Measurements from ENCODE around the gene SLC9A9.
"Not testable (repeated sequence)": the region's sequence is repeated elsewhere in the genome, so short reads cannot be mapped to it uniquely, and the experiment has no call there.

The SLC9A9 gene

GRCh38 chr3:143809121-143809621, 39.1 kb downstream of the SLC9A9 start:
- Histone ChIP-seq H2BK120ac (ENCODE audit: low read depth, low read length) (peak overlapping the region; percentile 64), H3K27me3 (ENCODE audit: insufficient read depth, low read length, poor library complexity) (no peaks in the 10 kb centered on the region), H4K5ac (ENCODE audit: low read length) (no peak overlapping the region), H3K4me3 (ENCODE audit: low read length) (no peak overlapping the region), H3K18ac (ENCODE audit: low read length) (peak overlapping the region; percentile 95), H3K9ac (ENCODE audit: low read length) (no peak overlapping the region), H3K79me2 (ENCODE audit: control insufficient read depth, insufficient read depth, low read length) (no peaks in the 10 kb centered on the region), H3K56ac (ENCODE audit: low read length) (no peak overlapping the region), H3K23ac (ENCODE audit: low read length) (no peak overlapping the region), H3K36me3 (ENCODE audit: control insufficient read depth, insufficient read depth, low read length) (no peaks in the 10 kb centered on the region), H2AK5ac (ENCODE audit: low read length) (no peak overlapping the region), H3K4me2 (ENCODE audit: low read length) (no peak overlapping the region), H3K79me1 (ENCODE audit: low read length) (no peaks in the 10 kb centered on the region), H3K27ac (ENCODE audit: low read depth, low read length) (no peak overlapping the region), H2BK15ac (replicated peaks; ENCODE audit: low read depth) (peak overlapping the region; percentile 92), H4K8ac (ENCODE audit: low read depth, low read length) (peak overlapping the region; percentile 39), H3K4ac (ENCODE audit: low read depth, low read length) (no peak overlapping the region), H3K4me1 (ENCODE audit: control insufficient read depth, low read depth, low read length) (no peaks in the 10 kb centered on the region), H2BK5ac (ENCODE audit: low read length) (no peak overlapping the region)
- no peak for DNase-seq
- WGBS (ENCODE audit: extremely low coverage, insufficient coverage, low lambda C conversion rate) = no CpG with 5 or more reads among the region's 3 CpGs

GRCh38 chr3:143808030-143808429, 40.2 kb downstream of the SLC9A9 start:
- Histone ChIP-seq H2AK5ac (ENCODE audit: low read length) (peak overlapping the region; percentile 81), H3K79me2 (ENCODE audit: control insufficient read depth, insufficient read depth, low read length) (no peaks in the 10 kb centered on the region), H4K5ac (ENCODE audit: low read length) (no peak overlapping the region), H4K8ac (ENCODE audit: low read depth, low read length) (no peak overlapping the region), H3K56ac (ENCODE audit: low read length) (peak overlapping the region; percentile 20), H3K4ac (ENCODE audit: low read depth, low read length) (peak overlapping the region; percentile 91), H3K4me2 (ENCODE audit: low read length) (no peak overlapping the region), H3K27ac (ENCODE audit: low read depth, low read length) (no peak overlapping the region), H2BK120ac (ENCODE audit: low read depth, low read length) (peak overlapping the region; percentile 33), H3K79me1 (ENCODE audit: low read length) (no peaks in the 10 kb centered on the region), H3K4me1 (ENCODE audit: control insufficient read depth, low read depth, low read length) (no peaks in the 10 kb centered on the region), H3K23ac (ENCODE audit: low read length) (no peak overlapping the region), H3K9ac (ENCODE audit: low read length) (no peak overlapping the region), H3K36me3 (ENCODE audit: control insufficient read depth, insufficient read depth, low read length) (no peaks in the 10 kb centered on the region), H3K27me3 (ENCODE audit: insufficient read depth, low read length, poor library complexity) (no peaks in the 10 kb centered on the region), H3K18ac (ENCODE audit: low read length) (peak overlapping the region; percentile 98), H2BK5ac (ENCODE audit: low read length) (peak overlapping the region; percentile 34), H2BK15ac (replicated peaks; ENCODE audit: low read depth) (no peak overlapping the region), H3K4me3 (ENCODE audit: low read length) (no peak overlapping the region)
- WGBS (ENCODE audit: extremely low coverage, insufficient coverage, low lambda C conversion rate) = no CpG with 5 or more reads among the region's 2 CpGs
- no peak for DNase-seq

- no peaks in the 10 kb centered on the region for H3K27me3 ChIP-seq (ENCODE audit: insufficient read depth, low read length, poor library complexity)
- peak overlapping the region; percentile 0 for H3K9ac ChIP-seq (ENCODE audit: low read length)
- H3K4ac ChIP-seq (ENCODE audit: low read depth, low read length) = peak overlapping the region; percentile 16
- H3K56ac ChIP-seq (ENCODE audit: low read length) = peak overlapping the region; percentile 3
- no peak overlapping the region for H3K4me3 ChIP-seq (ENCODE audit: low read length)
- no peak overlapping the region for H2BK5ac ChIP-seq (ENCODE audit: low read length)
- no peak overlapping the region for H3K4me2 ChIP-seq (ENCODE audit: low read length)
- DNase-seq = peak; percentile 25
- peak overlapping the region; percentile 33 for H2BK120ac ChIP-seq (ENCODE audit: low read depth, low read length)
- H3K4me1 ChIP-seq (ENCODE audit: control insufficient read depth, low read depth, low read length) = no peaks in the 10 kb centered on the region
- H3K36me3 ChIP-seq (ENCODE audit: control insufficient read depth, insufficient read depth, low read length) = no peaks in the 10 kb centered on the region
- no peak overlapping the region for H2AK5ac ChIP-seq (ENCODE audit: low read length)
- no peaks in the 10 kb centered on the region for H3K79me1 ChIP-seq (ENCODE audit: low read length)
- H3K18ac ChIP-seq (ENCODE audit: low read length) = peak overlapping the region; percentile 39
- peak overlapping the region; percentile 39 for H3K27ac ChIP-seq (ENCODE audit: low read depth, low read length)
- WGBS (ENCODE audit: extremely low coverage, insufficient coverage, low lambda C conversion rate) = 100% methylated on average over 1 of the region's 4 CpGs
- H4K8ac ChIP-seq (ENCODE audit: low read depth, low read length) = no peak overlapping the region
- no peak overlapping the region for H2BK15ac ChIP-seq (replicated peaks; ENCODE audit: low read depth)
- H3K79me2 ChIP-seq (ENCODE audit: control insufficient read depth, insufficient read depth, low read length) = no peaks in the 10 kb centered on the region
- no peak overlapping the region for H3K23ac ChIP-seq (ENCODE audit: low read length)
- H4K5ac ChIP-seq (ENCODE audit: low read length) = no peak overlapping the region
Observed at GRCh38 chr3:143806038-143806437, 42.2 kb downstream of the SLC9A9 start.

- H2AK5ac ChIP-seq (ENCODE audit: low read length) = not testable (repeated sequence)
- peak; percentile 96 for DNase-seq
Observed at GRCh38 chr3:143805476-143805875, 42.8 kb downstream of the SLC9A9 start.

GRCh38 chr3:143801046-143801445, 47.2 kb downstream of the SLC9A9 start:
- H4K5ac ChIP-seq (ENCODE audit: low read length); H4K8ac ChIP-seq (ENCODE audit: low read depth, low read length); H2BK5ac ChIP-seq (ENCODE audit: low read length); H3K18ac ChIP-seq (ENCODE audit: low read length); H2BK15ac ChIP-seq (replicated peaks; ENCODE audit: low read depth); H2AK5ac ChIP-seq (ENCODE audit: low read length); H3K4ac ChIP-seq (ENCODE audit: low read depth, low read length); H3K27ac ChIP-seq (ENCODE audit: low read depth, low read length); H3K4me3 ChIP-seq (ENCODE audit: low read length); H3K79me1 ChIP-seq (ENCODE audit: low read length); H3K79me2 ChIP-seq (ENCODE audit: control insufficient read depth, insufficient read depth, low read length); H3K36me3 ChIP-seq (ENCODE audit: control insufficient read depth, insufficient read depth, low read length); H3K4me2 ChIP-seq (ENCODE audit: low read length); H3K56ac ChIP-seq (ENCODE audit: low read length); H2BK120ac ChIP-seq (ENCODE audit: low read depth, low read length); H3K27me3 ChIP-seq (ENCODE audit: insufficient read depth, low read length, poor library complexity); H3K23ac ChIP-seq (ENCODE audit: low read length); DNase-seq; H3K4me1 ChIP-seq (ENCODE audit: control insufficient read depth, low read depth, low read length); H3K9ac ChIP-seq (ENCODE audit: low read length): not testable (repeated sequence)
- WGBS (ENCODE audit: extremely low coverage, insufficient coverage, low lambda C conversion rate) = no CpG with 5 or more reads among the region's 5 CpGs

More at GRCh38 chr3:143805476-143805875, 42.8 kb downstream of the SLC9A9 start:
- H3K27me3 ChIP-seq (ENCODE audit: insufficient read depth, low read length, poor library complexity); H3K4me1 ChIP-seq (ENCODE audit: control insufficient read depth, low read depth, low read length); H4K5ac ChIP-seq (ENCODE audit: low read length); H3K56ac ChIP-seq (ENCODE audit: low read length); H2BK15ac ChIP-seq (replicated peaks; ENCODE audit: low read depth); H3K4me2 ChIP-seq (ENCODE audit: low read length); H3K9ac ChIP-seq (ENCODE audit: low read length); H3K79me2 ChIP-seq (ENCODE audit: control insufficient read depth, insufficient read depth, low read length); H2BK120ac ChIP-seq (ENCODE audit: low read depth, low read length); H3K36me3 ChIP-seq (ENCODE audit: control insufficient read depth, insufficient read depth, low read length); H3K79me1 ChIP-seq (ENCODE audit: low read length); H3K23ac ChIP-seq (ENCODE audit: low read length); H4K8ac ChIP-seq (ENCODE audit: low read depth, low read length); H3K27ac ChIP-seq (ENCODE audit: low read depth, low read length); H2BK5ac ChIP-seq (ENCODE audit: low read length); H3K4ac ChIP-seq (ENCODE audit: low read depth, low read length); H3K4me3 ChIP-seq (ENCODE audit: low read length): not testable (repeated sequence)
- WGBS (ENCODE audit: extremely low coverage, insufficient coverage, low lambda C conversion rate) = no CpG with 5 or more reads among the region's 7 CpGs
- H3K18ac ChIP-seq (ENCODE audit: low read length) = peak overlapping the region; percentile 39

GRCh38 chr3:143798151-143798550, 50.1 kb downstream of the SLC9A9 start:
- not testable (repeated sequence) for H3K56ac ChIP-seq (ENCODE audit: low read length); H3K23ac ChIP-seq (ENCODE audit: low read length); H3K4ac ChIP-seq (ENCODE audit: low read depth, low read length); H3K9ac ChIP-seq (ENCODE audit: low read length); H4K8ac ChIP-seq (ENCODE audit: low read depth, low read length); H2BK5ac ChIP-seq (ENCODE audit: low read length); H3K4me3 ChIP-seq (ENCODE audit: low read length); H3K4me2 ChIP-seq (ENCODE audit: low read length); H3K79me2 ChIP-seq (ENCODE audit: control insufficient read depth, insufficient read depth, low read length); H4K5ac ChIP-seq (ENCODE audit: low read length); H3K27me3 ChIP-seq (ENCODE audit: insufficient read depth, low read length, poor library complexity); H3K79me1 ChIP-seq (ENCODE audit: low read length); H2BK120ac ChIP-seq (ENCODE audit: low read depth, low read length); H3K4me1 ChIP-seq (ENCODE audit: control insufficient read depth, low read depth, low read length); H3K18ac ChIP-seq (ENCODE audit: low read length); H3K27ac ChIP-seq (ENCODE audit: low read depth, low read length); H2BK15ac ChIP-seq (replicated peaks; ENCODE audit: low read depth); H3K36me3 ChIP-seq (ENCODE audit: control insufficient read depth, insufficient read depth, low read length); H2AK5ac ChIP-seq (ENCODE audit: low read length)
- DNase-seq = peak; percentile 29
- WGBS (ENCODE audit: extremely low coverage, insufficient coverage, low lambda C conversion rate) = no CpG with 5 or more reads among the region's 7 CpGs
